Fibroblast of lung (primary cell): ENCODE data around the gene PDGFA.

Experiments used
- CTCF ChIP-seq, 2 donors: IDR thresholded peaks in 1 of 2; conservative IDR thresholded peaks in 1 of 2; 1 replicate in 1 of 2; 2 replicates in 1 of 2; pipeline ENCODE4 v1.5.1; 2011 to 2012; ENCODE audit warnings: low read length in 2 of 2, control low read depth in 1 of 2, inconsistent platforms in 1 of 2, low read depth in 1 of 2, mild to moderate bottlenecking in 1 of 2
- EZH2 ChIP-seq: IDR thresholded peaks from 2 replicates; pipeline ENCODE4 v1.5.1; 2012; ENCODE audit warnings: low read length, control low read depth, mild to moderate bottlenecking; ENCODE audit errors: missing control alignments

GRCh38 chr7:450741-451140 is 68.9 kb downstream of the PDGFA start:
- TF ChIP-seq CTCF (conservative IDR thresholded peaks at IDR 0.05 in 1 of 2, IDR thresholded peaks at IDR 0.05 in 1 of 2; ENCODE audit: low read depth in 1 of 2, low read length in 2 of 2), result no peak
- no peak for TF ChIP-seq EZH2
